CD4-positive, alpha-beta T cell (primary cell): ENCODE data around the gene TMEM131L. TPM values are rescaled to one million over a fixed set of nuclear protein-coding genes. Genes with fewer than 3 reads are reported as not detected.

Source experiments
- ATAC-seq: fragments of 200-7000 bp; cut with Tn5 transposase; one replicate; pipeline ENCODE4 v1.10.0; 2022; ENCODE audit warnings: mild to moderate bottlenecking; ENCODE audit not compliant: poor library complexity
- CTCF ChIA-PET: fragments of 350-600 bp; sonication (Branson Sonifier 250); formaldehyde crosslinking; loops from one replicate; lab custom pipeline; 2021; ENCODE audit warnings: antibody characterized with exemption, inconsistent platforms; lab: Charles Lee
- POLR2A ChIA-PET: fragments of 350-600 bp; sonication (Branson Sonifier 250); formaldehyde crosslinking; loops from one replicate; lab custom pipeline; 2021; ENCODE audit warnings: antibody characterized with exemption, inconsistent platforms; lab: Charles Lee
- DNase-seq, 14 experiments: peaks; one replicate each; pipeline ENCODE4 v3.0.0-alpha.2; 2013 to 2020; ENCODE audit warnings: mixed read lengths in 2 of 14
- H3K27ac ChIP-seq, 2 donors: one replicate each; pipeline versions ENCODE4 v1.5.1 to v1.7.0; 2013; ENCODE audit warnings: low read length in 2 of 2, low read depth in 1 of 2, mild to moderate bottlenecking in 1 of 2
- H3K27me3 ChIP-seq, 2 experiments: 1 replicate in 1 of 2; 2 replicates in 1 of 2; pipeline versions ENCODE4 v1.6.1 to v1.7.0; 2013; ENCODE audit warnings: low read length in 2 of 2, control low read depth in 1 of 2, mild to moderate bottlenecking in 1 of 2, moderate library complexity in 1 of 2; ENCODE audit not compliant: insufficient read depth in 2 of 2, control insufficient read depth in 1 of 2
- H3K36me3 ChIP-seq: one replicate; pipeline ENCODE4 v1.6.1; 2013; ENCODE audit warnings: low read length, control low read depth; ENCODE audit not compliant: insufficient read depth
- H3K4me1 ChIP-seq: one replicate; pipeline ENCODE4 v1.6.1; 2013; ENCODE audit warnings: low read length, control low read depth; ENCODE audit not compliant: insufficient read depth
- H3K4me3 ChIP-seq: one replicate; pipeline ENCODE4 v1.5.1; 2013; ENCODE audit warnings: mild to moderate bottlenecking, low read length, moderate library complexity
- H3K9me3 ChIP-seq, 2 experiments: 1 replicate in 1 of 2; 2 replicates in 1 of 2; pipeline versions ENCODE4 v1.6.1 to v1.7.0; 2013; ENCODE audit warnings: low read length in 2 of 2, mild to moderate bottlenecking in 2 of 2, control low read depth in 1 of 2, moderate library complexity in 1 of 2; ENCODE audit not compliant: control insufficient read depth in 1 of 2, insufficient read depth in 1 of 2
- H3K27ac Mint-ChIP-seq: one replicate; pipeline ENCODE4 v1.8.0; 2020; ENCODE audit warnings: mixed read lengths
- H3K27me3 Mint-ChIP-seq: one replicate; pipeline ENCODE4 v1.8.0; 2021; ENCODE audit warnings: mixed read lengths
- H3K36me3 Mint-ChIP-seq: one replicate; pipeline ENCODE4 v1.8.0; 2021; ENCODE audit warnings: low read depth, mixed read lengths
- H3K4me1 Mint-ChIP-seq: one replicate; pipeline ENCODE4 v1.8.0; 2021; ENCODE audit warnings: low read depth, mixed read lengths
- H3K4me3 Mint-ChIP-seq: one replicate; pipeline ENCODE4 v1.8.0; 2020; ENCODE audit warnings: mild to moderate bottlenecking, mixed read lengths
- H3K9me3 Mint-ChIP-seq: one replicate; pipeline ENCODE4 v1.8.0; 2020; ENCODE audit warnings: mixed read lengths
- intact Hi-C, 2 experiments: fragments of 100-400 bp; cut with DNase I in 1 of 2; cut with micrococcal nuclease in 1 of 2; formaldehyde crosslinking; loops; one replicate each; pipeline versions ENCODE4 v1.15.1 to v1.9.0; 2023 to 2025; cut with DNase I, micrococcal nuclease
- total RNA-seq, 174 experiments: library from RNA in 2 of 174; stranded (reverse) in 2 of 174; gene quantifications; one replicate each; pipeline ENCODE4 v1.2.3 and lab custom pipeline; 2021 to 2026
- TF ChIP-seq, protein P1 (sequence below): fragments of 200-600 bp; IDR thresholded peaks from one replicate; pipeline ENCODE4 v1.8.0; 2022; ENCODE audit warnings: antibody characterized with exemption, mild to moderate bottlenecking

Gene TMEM131L
- total RNA-seq, 2 experiments from 2014 or later = 101 to 106 TPM

DNA sequence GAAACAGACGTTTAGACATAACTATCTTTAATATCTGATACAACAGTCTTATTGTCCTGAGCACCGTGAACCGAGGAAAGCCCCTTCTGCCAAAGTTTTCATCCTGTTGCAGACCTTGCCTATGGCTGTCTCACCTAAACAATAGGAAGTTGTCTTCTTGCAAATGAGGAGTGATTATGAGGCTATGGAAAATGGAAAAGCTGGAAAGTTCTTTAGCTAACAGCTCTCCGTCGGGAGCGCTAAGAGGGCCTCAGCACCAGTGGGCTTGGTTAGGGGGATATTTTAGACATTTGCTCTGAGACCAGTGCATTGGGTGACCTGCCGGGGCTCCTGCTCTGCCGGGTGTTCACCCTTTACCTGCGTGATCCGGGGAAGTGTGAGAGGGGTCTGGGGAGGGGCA lies 28.4 kb downstream of the TMEM131L start:
- Mint-ChIP-seq H3K9me3 (no peaks in the 10 kb centered on the region), H3K27ac (peak overlapping the region; percentile 92), H3K27me3 (no peaks in the 10 kb centered on the region), H3K36me3 (peaks cover 48% of the 10 kb centered on the region), H3K4me1 (peaks cover 88% of the 10 kb centered on the region), H3K4me3 (peak overlapping the region; percentile 57)
- ATAC-seq (no peak), DNase-seq (no peak)
- peak overlapping the region; percentile 18 to 90 for H3K27ac ChIP-seq
- H3K36me3 ChIP-seq = no peaks in the 10 kb centered on the region
- no peaks in the 10 kb centered on the region for H3K27me3 ChIP-seq
- TF ChIP-seq, protein P1, sequence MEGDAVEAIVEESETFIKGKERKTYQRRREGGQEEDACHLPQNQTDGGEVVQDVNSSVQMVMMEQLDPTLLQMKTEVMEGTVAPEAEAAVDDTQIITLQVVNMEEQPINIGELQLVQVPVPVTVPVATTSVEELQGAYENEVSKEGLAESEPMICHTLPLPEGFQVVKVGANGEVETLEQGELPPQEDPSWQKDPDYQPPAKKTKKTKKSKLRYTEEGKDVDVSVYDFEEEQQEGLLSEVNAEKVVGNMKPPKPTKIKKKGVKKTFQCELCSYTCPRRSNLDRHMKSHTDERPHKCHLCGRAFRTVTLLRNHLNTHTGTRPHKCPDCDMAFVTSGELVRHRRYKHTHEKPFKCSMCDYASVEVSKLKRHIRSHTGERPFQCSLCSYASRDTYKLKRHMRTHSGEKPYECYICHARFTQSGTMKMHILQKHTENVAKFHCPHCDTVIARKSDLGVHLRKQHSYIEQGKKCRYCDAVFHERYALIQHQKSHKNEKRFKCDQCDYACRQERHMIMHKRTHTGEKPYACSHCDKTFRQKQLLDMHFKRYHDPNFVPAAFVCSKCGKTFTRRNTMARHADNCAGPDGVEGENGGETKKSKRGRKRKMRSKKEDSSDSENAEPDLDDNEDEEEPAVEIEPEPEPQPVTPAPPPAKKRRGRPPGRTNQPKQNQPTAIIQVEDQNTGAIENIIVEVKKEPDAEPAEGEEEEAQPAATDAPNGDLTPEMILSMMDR = no peak
- no peak overlapping the region for H3K4me3 ChIP-seq
- POLR2A ChIA-PET = interaction anchor here (1.0 to 15.7 kb wide), 3 partner anchors 21 to 36 kb away, joined by 3 to 434 read pairs (median 10); partner anchors contain the start of gene TMEM131L
- CTCF ChIA-PET = interaction anchor here (1.7 kb wide), 1 partner anchor 42 kb away, joined by 3 read pairs; no protein-coding TSS in a partner anchor
- no peaks in the 10 kb centered on the region for H3K9me3 ChIP-seq
- intact Hi-C loops = no loop called here
- H3K4me1 ChIP-seq = peaks cover 87% of the 10 kb centered on the region

DNA sequence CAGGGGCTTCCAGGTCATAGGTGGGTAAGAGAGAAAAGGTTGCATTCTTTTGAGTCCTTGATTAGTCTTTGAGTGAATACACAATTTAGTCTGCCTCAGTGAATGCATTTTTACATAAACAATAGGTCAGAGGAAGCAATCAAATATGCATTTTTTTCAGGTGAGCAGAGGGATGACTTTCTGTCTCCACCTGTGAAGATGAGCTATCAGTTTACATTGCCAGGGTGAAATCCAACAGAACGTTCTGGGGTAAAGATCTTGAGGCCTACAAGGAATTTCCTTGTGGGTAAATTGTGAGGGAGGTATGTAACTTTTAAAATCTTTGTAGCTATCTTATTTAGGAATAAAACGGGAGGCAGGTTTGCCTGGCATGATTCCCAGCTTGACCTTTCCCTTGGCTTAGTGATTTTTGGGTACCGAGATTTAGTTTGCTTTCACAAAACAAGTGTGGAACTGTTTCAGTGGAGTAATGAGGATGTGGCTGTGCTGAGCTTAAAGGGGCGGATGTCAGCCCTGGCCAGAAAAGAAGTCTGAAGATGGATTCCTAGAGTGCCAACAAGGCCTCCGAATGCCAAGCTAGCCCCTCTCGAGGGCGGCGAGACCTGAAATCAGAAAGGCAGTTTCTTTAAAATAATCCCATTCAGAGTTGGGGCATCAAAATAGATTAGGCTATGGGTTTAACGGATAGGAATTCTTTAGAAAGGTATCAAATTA lies 29.5 kb downstream of the TMEM131L start:
- Histone ChIP-seq H3K27ac (peak overlapping the region; percentile 82 to 90), H3K4me3 (no peak overlapping the region), H3K4me1 (peaks cover 87% of the 10 kb centered on the region), H3K27me3 (no peaks in the 10 kb centered on the region), H3K9me3 (no peaks in the 10 kb centered on the region), H3K36me3 (no peaks in the 10 kb centered on the region)
- DNase-seq (peak in 4 of 14 experiments; percentile 9 to 55 (median 46)), ATAC-seq (no peak)
- CTCF ChIA-PET = interaction anchor here (1.2 kb wide), 1 partner anchor 62 kb away, joined by 3 read pairs; no protein-coding TSS in a partner anchor
- intact Hi-C loops = loop anchor here in 1 of 2 experiments (2.0 kb wide), 1 partner anchor 27 kb away; no protein-coding TSS in a partner anchor
- H3K27me3 Mint-ChIP-seq = no peaks in the 10 kb centered on the region
- H3K4me3 Mint-ChIP-seq = peak overlapping the region; percentile 80
- TF ChIP-seq, protein P1 = no peak
- POLR2A ChIA-PET = interaction anchor here (0.7 to 15.7 kb wide), 8 partner anchors 8 to 156 kb away, joined by 3 to 434 read pairs (median 16); partner anchors contain the start of gene TMEM131L
- H3K27ac Mint-ChIP-seq = peak overlapping the region; percentile 92
- no peaks in the 10 kb centered on the region for H3K9me3 Mint-ChIP-seq
- H3K4me1 Mint-ChIP-seq = peaks cover 90% of the 10 kb centered on the region
- H3K36me3 Mint-ChIP-seq = peaks cover 45% of the 10 kb centered on the region

DNA sequence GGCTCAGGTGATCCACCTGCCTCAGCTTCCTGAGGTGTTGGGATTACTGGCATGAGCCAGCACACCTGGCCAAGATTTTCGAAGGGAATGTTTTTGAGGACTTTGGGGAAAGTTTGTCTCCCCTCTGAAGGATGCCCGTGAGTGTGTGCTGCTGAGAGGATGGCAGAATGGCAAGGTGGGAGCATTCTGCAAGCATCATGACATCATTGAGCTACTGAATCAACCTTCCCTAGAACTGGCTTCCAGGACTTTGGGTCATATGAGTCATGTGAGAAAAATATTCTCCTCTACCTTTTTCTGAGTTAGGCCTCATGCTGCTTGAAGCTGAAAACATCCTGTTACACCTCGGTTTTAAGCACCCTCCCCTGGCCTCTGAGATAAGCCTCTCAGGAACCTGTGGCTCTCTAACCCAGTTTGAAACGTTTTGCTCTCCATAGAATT lies 31.0 kb downstream of the TMEM131L start:
- ChIA-PET CTCF (interaction anchor here (0.7 to 2.5 kb wide), 10 partner anchors 8 to 77 kb away, joined by 3 to 11 read pairs (median 5); partner anchors contain the start of gene TMEM131L), POLR2A (interaction anchor here (0.7 to 15.7 kb wide), 12 partner anchors 9 to 77 kb away, joined by 4 to 434 read pairs (median 17); partner anchors contain the start of gene TMEM131L)
- Histone ChIP-seq H3K36me3 (no peaks in the 10 kb centered on the region), H3K27ac (peak overlapping the region; percentile 82 to 90), H3K27me3 (no peaks in the 10 kb centered on the region), H3K4me3 (peak overlapping the region; percentile 32), H3K9me3 (no peaks in the 10 kb centered on the region), H3K4me1 (peaks cover 93% of the 10 kb centered on the region)
- H3K4me1 Mint-ChIP-seq = peaks cover 93% of the 10 kb centered on the region
- ATAC-seq (peak; percentile 81), DNase-seq (peak in 11 of 14 experiments; percentile 45 to 86 (median 60))
- intact Hi-C loops = loop anchor here in 1 of 2 experiments (1.0 to 2.0 kb wide), 3 partner anchors 9 to 28 kb away; no protein-coding TSS in a partner anchor
- TF ChIP-seq, protein P1 = no peak
- H3K27me3 Mint-ChIP-seq = no peaks in the 10 kb centered on the region
- peak overlapping the region; percentile 92 for H3K27ac Mint-ChIP-seq
- H3K36me3 Mint-ChIP-seq = peaks cover 43% of the 10 kb centered on the region
- no peaks in the 10 kb centered on the region for H3K9me3 Mint-ChIP-seq
- H3K4me3 Mint-ChIP-seq = peak overlapping the region; percentile 84
